Left cardiac atrium (tissue), 4 donors: ENCODE results near the gene BIN1. TPM values are rescaled to one million over a fixed set of nuclear protein-coding genes. Genes with fewer than 3 reads are reported as not detected.
"Not testable (repeated sequence)": the region's sequence is repeated elsewhere in the genome, so short reads cannot be mapped to it uniquely, and the experiment has no call there.

Source experiments
- ATAC-seq, 2 donors: fragments of 200-7000 bp; cut with Tn5 transposase; one replicate each; pipeline ENCODE4 v1.9.1; 2020; ENCODE audit warnings: mild to moderate bottlenecking in 2 of 2, moderate library complexity in 2 of 2
- DNase-seq: peaks from one replicate; pipeline ENCODE4 v3.0.0-alpha.2; 2020
- intact Hi-C, 2 donors: fragments of 100-400 bp; cut with DNase I; formaldehyde crosslinking; loops; one replicate each; pipeline versions ENCODE4 v1.14.1 to v1.15.1; 2022 to 2023
- total RNA-seq, 2 donors: library from RNA; stranded (reverse); fragmentation: NEBNext Ultra II Directional; extraction: Animal tissue kit (Norgen Biotek cat#: 25700); gene quantifications; one replicate each; pipeline ENCODE4 v1.2.1, GENCODE V29; 2021
- donor health status: DM: no; HTN: yes; CAD: no.
- donor health status: DM: no; HTN: yes; CAD: no; lungs with severe emphysema.
- donor health status: DM: yes; HTN: yes; CAD: no.
- donor health status: Dilated cardiomyopathy.

The BIN1 gene
- total RNA-seq, 2 donors from 2014 or later: 16.2 to 23.6 TPM

DNA sequence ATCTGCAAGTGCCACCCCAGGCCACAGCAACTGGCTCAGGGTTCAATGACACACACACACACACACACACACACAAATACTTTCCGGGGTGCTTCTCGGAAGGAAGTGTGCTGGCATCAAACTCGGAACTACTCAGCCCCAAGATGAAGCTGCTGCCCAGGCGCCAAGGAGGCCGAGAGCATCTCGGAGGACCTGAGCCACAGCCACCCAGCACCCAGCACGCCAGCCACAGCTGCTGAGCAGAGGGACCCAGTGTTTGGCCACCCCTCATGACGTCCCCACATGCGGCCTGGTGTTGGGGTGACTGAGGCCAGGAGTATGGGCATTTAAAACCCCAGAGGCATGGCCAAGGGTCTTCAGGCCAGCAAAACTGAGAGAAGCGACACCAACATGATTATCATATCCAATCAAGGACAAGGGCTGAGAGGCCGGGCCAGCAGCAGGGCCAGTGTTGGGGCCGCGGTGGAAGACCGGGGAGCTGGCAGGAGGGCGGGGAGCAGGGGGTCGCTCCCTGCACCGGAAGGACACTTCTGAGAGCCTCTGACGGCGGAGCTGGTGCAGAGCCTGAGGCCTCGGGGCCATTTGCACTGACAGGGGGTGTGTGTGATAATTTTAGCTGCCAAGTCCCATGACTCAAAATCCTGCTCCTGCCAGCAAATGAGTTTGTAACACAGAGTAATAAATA lies 61.8 kb downstream of the BIN1 start:
- intact Hi-C loops: no loop called here
- no peak for DNase-seq
- ATAC-seq: no peak

DNA sequence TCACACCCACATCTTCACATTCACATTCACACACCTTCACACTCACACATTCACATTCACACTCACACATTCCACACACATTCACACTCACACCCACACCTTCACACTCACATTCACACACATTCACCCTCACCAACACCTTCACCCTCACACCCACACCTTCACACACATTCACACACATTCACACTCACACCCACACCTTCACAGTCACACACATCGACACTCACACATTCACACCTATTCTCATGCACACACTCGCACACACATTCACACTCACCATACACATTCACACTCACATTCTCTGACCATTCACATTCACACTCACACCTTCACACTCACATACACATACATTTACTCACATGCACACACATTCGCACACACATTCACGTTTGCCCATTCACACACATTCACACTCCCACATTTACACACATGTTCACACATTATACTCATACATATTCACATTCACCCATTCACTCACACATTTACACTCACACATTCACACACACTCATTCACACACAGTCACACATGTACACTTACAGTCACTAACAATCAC lies 62.7 kb downstream of the BIN1 start:
- DNase-seq: no peak
- intact Hi-C loops: no loop called here
- no peak for ATAC-seq

DNA sequence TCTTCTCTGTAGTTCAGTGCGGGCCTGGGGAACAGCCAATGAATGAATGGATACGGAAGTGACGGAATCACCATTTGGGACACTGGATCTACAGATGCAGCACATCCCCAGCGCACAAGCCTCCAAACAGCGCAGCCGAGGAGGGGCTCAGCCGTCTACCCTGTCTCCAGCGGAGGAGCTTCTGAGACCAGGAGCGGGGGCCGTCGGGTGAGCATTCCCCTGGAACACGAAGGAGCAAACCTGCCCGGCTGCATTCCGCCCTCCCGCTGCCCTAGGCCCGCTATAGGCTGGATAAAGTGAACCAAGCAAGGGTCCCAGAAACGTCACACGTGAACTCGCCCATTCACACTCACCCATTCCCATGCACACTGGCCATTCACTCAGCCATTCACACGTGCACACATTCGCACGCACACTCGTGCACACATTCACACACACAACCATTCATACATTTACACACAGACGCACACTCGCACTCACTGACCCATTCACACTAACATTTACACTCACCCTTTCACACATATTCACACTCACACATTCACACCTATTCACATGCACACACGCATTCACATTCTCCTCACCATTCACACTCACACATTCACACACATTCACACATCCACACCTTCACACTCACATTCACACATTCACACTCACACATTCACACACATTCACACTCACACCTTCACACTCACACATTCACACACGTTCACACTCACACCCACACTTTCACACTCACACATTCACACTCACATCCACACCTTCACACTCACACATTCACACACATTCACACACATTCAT lies 63.4 kb downstream of the BIN1 start:
- ATAC-seq (no peak), DNase-seq (no peak)
- intact Hi-C loops: no loop called here

DNA sequence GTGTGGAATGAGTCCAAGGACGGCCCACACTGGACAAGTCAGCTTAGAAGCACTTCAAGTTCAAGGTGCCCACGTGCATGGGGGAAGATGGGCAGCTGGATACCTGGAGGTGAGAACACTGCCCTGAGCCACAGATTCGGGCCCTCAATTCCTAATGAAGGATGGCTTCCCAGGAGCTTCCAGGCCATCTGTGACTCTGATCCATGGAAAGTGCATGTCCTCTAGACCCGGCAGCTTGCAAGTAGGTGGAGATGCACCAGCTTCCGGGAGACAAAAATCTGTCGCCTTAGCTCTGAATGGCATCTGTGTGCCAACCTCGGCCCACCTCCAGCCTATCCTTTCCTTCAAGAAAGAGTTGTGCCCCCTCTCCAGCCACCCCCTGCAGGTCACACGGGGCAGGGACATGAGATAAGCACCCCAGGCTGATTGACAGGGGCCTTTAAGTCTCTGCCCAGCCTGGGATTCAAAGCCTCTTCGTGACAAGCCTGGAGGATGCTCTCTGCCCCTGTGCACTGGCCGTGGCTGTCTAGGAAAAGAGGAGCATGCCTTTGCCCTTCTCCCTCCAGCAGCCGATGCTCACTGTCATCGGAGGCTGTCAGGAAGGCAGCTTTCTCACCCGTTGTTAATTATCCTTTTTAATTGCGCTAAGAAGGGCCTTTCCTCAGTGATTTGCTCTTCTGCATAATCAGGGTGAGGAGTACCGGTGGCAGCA lies 65.5 kb downstream of the BIN1 start:
- intact Hi-C loops: no loop called here
- no peak for DNase-seq
- no peak for ATAC-seq

DNA sequence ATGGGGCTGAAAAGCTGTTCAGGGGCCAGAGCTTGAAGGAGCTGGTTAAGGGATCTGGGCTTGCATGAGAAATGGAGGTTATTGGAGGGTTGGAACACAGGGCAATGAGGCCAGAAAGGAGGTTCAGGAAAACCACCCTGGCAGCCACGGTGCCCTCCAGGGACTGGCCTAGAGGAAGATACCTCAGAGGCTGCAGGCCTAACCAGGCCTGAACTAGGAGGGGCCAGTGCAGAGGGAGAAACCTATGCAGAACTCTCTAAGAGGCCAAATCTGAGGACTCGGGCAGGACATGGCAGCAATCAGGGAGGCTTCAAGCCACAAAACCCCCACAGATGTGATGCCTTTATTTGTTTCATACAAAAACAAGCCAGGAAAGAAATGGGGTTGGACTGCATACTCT lies 66.8 kb downstream of the BIN1 start:
- ATAC-seq (no peak), DNase-seq (no peak)
- intact Hi-C loops: no loop called here

DNA sequence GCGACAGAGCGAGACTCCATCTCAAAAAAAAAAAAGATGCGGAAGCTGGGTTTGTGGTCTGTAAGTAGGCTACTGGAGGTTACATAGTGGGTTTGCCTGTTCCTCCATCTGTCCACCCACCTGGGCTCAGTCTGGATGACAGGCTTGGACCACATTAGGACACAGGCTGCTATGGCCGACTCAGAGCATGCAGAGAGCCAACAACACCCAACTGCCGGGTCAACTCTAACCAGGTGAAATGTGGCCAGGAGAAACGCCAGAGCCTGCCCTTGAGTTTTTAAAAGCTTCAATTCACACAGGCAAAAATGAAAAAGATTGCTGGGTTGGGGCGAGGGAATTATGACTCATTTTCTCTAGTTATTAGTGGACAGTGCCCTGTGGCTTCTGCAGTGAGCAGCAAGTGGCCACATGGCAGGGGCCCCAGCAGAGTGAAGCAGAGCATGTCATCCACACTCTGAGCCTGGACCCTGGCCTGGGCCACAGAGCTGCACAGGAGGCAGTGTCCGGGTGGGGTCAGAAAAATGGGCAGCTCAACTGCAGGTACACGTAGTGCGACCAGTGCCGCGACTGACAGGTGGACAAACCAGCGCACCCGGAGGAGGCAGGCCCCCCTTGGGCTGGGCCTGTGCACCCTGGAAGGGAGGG lies 67.4 kb downstream of the BIN1 start:
- DNase-seq (no peak), ATAC-seq (no peak)
- intact Hi-C loops: no loop called here

DNA sequence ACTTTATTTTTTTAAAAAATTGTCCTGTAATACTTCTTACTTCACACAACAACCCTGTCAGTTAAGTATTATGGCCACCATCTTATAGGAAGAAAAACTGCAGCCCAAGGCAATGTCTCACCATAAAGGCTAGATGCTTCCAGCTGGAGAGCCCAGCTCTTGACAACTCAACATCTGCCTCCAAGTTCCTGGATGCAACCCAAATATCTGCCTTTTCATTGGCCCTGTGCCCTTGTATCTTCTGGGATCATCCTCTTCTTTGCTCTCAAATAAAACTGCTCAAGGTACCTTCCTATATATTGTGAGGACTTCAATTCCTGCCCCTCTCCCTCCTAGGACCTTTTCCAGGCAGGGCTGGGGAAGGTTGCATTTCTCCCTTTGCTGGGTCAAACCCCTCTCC lies 69.5 kb downstream of the BIN1 start:
- DNase-seq (no peak), ATAC-seq (no peak)
- intact Hi-C loops: no loop called here

DNA sequence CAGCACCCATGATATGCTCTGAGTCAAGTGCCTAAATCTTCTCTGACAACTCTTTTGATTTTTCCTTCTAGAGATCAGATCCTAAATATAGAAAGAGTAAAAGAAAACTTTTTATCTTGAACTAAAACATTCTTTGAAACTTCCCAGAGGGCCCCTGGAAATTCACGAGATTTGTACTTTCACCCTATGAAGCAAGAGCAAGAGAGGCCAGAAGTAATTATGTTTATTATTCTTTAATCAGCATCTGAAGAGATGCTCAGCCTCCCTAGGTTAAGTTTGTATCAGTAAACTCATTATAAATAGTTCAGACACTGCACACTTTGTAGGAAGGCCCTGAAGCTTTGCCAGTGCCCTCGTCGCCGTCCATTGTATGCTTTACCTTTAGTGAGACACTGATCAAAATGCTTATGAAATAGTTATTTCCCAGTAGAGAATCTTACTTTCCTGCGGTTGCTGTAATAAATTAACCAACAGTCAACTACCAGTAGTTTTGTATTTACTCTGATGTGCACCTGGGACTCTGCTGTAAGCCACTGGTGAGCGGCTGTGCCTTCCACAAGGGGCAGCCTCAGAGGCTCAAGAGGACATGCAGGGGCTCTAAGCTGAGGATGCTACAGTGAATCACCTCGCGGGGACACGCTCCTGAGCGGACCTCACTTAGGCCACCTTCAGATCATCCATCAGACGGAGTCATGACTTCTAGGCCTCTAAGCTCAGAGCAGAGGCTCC lies 71.9 kb downstream of the BIN1 start:
- intact Hi-C loops: no loop called here
- no peak for DNase-seq
- ATAC-seq: no peak

DNA sequence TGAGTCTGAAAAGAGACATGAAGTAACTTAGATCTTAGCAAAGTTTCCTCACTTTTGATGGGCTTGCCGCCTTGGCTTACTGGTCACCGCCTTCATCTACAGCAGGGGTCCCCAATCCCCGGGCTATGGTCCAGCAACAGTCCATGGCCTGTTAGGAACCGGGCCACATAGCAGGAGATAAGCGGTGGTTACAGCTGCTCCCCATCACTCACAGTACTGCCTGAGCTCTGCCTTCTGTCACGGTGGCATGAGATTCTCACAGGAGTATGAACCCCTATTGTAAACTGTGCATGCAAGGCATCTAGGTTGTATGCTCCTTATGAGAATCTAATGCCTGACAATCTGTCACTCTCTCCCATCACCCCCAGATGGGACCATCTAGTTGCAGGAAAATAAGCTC lies 72.9 kb downstream of the BIN1 start:
- intact Hi-C loops: no loop called here
- no peak for ATAC-seq
- DNase-seq: no peak

DNA sequence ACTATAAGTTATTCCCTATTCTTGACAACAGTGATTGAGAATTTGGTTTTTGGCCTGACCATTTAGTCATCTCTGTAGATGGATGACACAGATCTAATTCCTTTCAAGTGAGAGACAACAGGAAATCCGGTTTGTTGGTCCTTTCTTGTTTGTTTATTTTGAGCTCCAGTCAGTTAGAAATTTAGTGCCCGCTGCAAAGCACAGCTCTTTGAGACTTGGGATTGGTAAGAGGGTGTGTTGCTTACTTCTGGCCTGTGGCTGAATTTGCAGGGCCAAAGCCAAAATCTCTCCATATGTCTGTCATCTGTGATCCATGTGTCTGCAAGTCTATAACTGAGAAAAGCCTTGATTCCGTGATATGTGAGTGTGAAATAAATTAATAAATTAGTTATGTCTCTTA lies 74.3 kb downstream of the BIN1 start:
- intact Hi-C loops: no loop called here
- ATAC-seq: no peak

DNA sequence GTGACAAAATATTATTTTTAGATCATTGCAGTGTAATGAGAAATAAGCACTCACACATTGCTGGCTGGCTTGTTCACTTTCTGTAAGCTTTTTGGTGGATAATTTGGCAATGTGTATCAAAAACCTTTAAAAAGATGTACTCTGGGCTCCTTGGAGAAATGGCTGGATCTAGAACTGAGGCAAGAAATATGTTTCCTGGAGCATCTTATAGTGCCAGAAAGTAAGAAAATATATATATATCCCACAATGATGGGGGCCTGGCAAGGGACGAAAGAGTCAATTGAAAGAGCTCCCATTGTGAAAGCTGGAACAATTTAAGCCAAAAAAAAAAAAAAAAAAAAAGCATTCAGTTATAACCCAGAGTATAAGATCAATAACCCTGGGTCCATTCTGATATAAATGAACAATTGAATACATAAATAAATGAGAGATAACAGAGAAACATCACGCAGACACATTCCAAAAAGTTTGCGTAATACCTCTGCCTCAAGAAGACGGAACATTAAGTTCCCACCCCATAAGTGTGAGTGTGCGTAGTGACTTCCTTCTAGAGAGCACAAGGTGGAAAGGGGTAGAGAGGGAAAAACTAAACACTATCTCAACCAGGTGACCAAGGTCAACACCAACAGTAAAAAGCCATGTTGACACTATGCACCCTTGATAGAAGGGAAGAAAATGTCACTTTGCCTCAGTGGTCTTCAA lies 77.5 kb downstream of the BIN1 start:
- intact Hi-C loops: no loop called here
- no peak for DNase-seq
- ATAC-seq: no peak

More for the DNA sequence above, 74.3 kb downstream of the BIN1 start:
- no peak for DNase-seq

DNA sequence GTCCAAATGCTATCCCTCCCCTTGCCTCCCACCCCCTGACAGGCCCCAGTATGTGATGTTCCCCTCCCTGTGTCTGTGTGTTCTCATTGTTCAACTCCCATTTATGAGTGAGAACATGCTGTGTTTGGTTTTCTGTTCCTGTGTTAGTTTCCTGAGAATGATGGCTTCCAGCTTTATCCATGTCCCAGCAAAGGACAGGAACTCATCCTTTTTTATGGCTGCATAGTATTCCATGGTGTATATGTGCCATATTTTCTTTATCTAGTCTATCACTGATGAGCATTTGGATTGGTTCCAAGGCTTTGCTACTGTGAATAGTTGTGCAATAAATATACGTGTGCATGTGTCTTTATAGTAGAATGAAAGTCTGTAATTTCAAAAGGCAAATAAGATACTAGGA lies 78.2 kb downstream of the BIN1 start:
- intact Hi-C loops, ATAC-seq, DNase-seq: not testable (repeated sequence)

DNA sequence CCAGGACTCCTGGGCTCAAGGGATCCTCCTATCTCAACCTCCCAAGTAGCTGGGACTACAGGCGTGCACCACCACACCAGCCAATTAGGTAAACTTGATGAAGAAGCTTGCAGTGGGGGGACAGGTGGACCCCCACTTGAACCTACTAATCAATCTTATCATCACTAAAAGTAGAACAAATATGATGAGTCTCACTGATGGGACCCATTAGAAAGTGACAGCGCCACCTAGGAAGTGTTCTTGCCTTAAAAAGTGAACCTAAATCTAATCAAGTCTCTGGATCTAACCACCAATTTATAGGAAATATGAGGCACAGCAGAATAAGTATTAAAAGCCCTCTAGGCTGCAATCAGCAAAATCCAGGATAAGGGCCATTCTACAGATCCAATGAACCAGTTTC lies 79.2 kb downstream of the BIN1 start:
- intact Hi-C loops: no loop called here
- no peak for ATAC-seq

DNA sequence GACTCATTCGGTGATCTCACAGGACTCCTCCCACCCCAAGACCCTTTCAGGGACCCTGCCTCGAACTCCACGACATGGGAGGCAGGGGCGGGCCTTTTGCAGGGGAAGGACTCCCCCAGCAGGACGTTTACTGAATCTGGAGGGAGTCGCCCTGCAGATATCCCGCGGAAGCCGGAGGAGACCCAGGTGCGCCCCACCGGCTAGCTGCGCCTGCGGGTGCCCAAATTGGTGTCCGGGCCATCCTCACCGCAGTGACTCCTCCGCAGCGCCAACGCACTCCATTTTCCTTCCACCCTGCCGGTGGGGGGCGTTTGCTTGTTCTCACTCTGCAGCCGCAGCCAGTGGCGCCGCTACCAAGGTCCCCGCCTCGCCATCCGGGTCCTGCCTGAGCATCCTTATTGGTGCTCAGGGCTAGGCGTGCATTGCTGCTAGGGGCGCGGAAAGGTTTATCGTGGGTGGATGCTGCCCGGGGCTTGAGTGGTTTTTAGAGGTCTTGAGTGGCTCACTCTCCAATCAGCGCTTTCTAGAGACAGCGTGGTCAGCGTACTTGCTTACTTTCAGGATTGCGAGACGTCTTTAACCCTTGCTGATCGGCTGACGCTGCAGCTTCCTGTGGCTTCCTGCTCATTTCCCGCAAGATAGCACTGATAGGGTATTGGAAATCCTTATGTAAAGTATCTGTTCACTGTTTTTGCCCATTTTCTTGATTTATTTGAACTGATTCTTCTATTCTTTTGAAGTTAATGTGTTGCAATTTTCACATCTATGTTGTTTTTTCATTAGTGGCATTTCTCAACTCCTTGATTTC lies 81.4 kb downstream of the BIN1 start:
- intact Hi-C loops: no loop called here
- ATAC-seq: peak; percentile 88 to 96

More for the DNA sequence above, 79.2 kb downstream of the BIN1 start:
- no peak for DNase-seq

DNA sequence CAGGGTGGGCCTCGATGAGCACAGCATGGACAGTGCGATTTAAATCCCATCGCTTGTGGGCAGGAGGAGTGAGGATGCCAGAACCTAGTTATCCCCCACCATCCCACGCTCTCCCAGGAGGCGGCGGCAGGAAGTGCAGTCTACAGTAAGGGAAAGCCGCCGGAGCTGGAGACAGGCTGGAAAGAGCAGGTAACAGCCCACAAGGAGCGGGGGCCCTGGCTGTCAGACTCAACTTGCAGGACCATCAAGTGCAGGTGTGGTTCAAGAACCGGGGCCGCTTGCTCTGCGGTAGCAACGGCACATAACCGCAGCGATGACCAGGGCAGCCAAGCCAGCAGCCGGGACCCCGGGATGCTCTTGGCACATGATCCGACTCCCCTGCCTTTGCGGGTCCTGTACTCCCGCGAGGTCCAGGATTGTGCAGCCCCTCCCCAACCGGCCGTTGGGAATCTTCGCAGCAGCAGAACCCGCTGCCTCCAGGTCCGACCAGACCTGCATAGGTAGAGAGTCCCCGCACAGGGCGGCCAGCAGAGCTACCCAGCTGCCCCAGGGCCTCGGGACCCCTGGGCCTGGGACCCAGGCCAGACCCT lies 82.1 kb downstream of the BIN1 start:
- DNase-seq (no peak), ATAC-seq (peak; percentile 65 to 81)
- intact Hi-C loops: no loop called here

More for the DNA sequence above, 81.4 kb downstream of the BIN1 start:
- peak; percentile 75 for DNase-seq

DNA sequence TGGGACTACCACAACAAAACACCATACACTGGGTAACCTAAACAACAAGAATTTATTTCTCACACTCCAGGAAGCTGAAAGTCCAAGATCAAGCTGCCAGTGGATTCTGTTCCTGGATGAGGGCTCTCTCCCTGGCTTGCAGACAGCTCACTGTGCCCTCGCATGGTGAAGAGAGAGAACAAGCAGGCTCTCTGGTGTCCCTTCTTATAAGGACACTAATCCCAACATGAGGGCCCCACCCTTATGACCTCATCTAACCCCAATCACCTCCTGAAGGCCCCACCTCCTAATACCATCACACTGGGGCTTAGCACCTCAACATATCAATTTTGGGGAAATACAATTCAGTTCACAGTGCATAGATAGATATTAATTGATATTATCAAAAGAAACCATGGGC lies 83.5 kb downstream of the BIN1 start:
- no peak for DNase-seq
- intact Hi-C loops: no loop called here
- no peak for ATAC-seq

DNA sequence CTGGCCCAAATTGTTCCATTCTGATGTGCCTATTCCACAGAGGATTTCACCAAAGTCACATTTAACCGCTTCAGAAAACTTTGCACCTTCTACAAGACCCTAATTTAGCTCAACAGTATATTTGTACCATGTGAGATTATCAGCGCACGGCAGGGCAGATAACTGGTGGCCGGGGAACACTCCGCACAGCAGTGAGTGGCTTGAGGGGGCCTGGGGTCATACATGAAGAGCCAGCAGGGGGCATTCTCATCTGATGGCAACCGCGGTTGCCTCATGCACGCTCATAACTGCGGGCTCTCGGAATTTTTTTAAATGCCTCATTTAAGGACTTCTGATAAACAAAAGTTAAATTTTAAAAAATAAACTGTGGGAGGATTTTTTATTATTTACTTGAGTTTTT lies 84.1 kb downstream of the BIN1 start:
- intact Hi-C loops: no loop called here
- DNase-seq: no peak
- no peak for ATAC-seq
